ENCODE measurements around the gene RAD51B. TPM values are rescaled to one million over a fixed set of nuclear protein-coding genes. Genes with fewer than 3 reads are reported as not detected.

Gene RAD51B
- polyA plus RNA-seq, 1 donor (not counting 4 experiments of a cell fraction or from before 2014, with no cell fraction given), result 13.3 TPM

DNA sequence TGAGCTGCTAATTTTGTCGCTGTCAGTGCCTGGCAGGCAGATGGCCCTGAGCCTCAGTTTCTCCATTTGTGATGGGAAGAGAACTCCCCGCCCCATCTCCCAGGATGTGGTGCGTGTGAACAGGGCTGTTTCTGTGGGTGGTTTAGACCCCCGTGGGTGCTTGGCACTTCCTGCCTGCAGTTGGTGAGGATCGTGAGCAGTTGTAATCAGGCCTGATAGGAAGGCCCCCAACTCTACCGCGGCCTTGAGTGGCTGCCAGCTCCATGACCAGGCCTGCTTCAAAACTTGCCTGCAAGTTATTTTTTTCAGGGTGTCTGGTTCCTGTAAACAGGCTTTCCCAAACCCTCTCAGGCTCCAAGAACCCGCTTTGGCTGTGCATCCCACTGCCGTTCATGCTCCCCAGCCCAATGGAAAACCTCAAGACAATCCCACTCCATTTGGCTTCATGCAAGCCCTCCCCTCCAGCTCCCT is 834.9 kb downstream of the RAD51B start:
- dilution Hi-C loops (cut with MboI; ENCODE audit: extremely low pct_ligation_motif_present, low sequenced_read_pairs), result no loop called here
- Histone ChIP-seq H2AFZ (ENCODE audit: control insufficient read depth, low read length) (no peak overlapping the region), H3K9ac (ENCODE audit: control insufficient read depth, extremely low read depth, insufficient read depth, low read length) (no peak overlapping the region), H3K4me3 (ENCODE audit: control insufficient read depth in 2 of 3, extremely low read depth in 1 of 3, insufficient read depth in 2 of 3, low read depth in 1 of 3, low read length in 3 of 3) (no peak overlapping the region), H3K27me3 (ENCODE audit: control insufficient read depth, extremely low read depth, insufficient read depth, low read length) (no peaks in the 10 kb centered on the region), H3K27ac (ENCODE audit: control insufficient read depth, insufficient read depth, low read length) (no peak overlapping the region), H3K4me1 (ENCODE audit: control insufficient read depth, extremely low read depth, insufficient read depth, low read length) (no peaks in the 10 kb centered on the region), H3K9me3 (ENCODE audit: control insufficient read depth, low read depth, low read length) (no peaks in the 10 kb centered on the region), H3K79me2 (ENCODE audit: control insufficient read depth, insufficient read depth, low read length) (no peaks in the 10 kb centered on the region), H3K36me3 (ENCODE audit: control insufficient read depth in 2 of 2, extremely low read depth in 1 of 2, insufficient read depth in 2 of 2, low read length in 2 of 2) (no peaks in the 10 kb centered on the region), H3K9me1 (ENCODE audit: control insufficient read depth, extremely low read depth, insufficient read depth, low read length) (no peaks in the 10 kb centered on the region), H4K20me1 (ENCODE audit: control insufficient read depth, extremely low read depth, insufficient read depth, low read length) (no peaks in the 10 kb centered on the region), H3K4me2 (ENCODE audit: control insufficient read depth, extremely low read depth, insufficient read depth, low read depth, low read length) (no peak overlapping the region)
- FAIRE-seq (no peak), DNase-seq (ENCODE audit: low read depth, low spot score) (no peak)
- TF ChIP-seq, protein P1, sequence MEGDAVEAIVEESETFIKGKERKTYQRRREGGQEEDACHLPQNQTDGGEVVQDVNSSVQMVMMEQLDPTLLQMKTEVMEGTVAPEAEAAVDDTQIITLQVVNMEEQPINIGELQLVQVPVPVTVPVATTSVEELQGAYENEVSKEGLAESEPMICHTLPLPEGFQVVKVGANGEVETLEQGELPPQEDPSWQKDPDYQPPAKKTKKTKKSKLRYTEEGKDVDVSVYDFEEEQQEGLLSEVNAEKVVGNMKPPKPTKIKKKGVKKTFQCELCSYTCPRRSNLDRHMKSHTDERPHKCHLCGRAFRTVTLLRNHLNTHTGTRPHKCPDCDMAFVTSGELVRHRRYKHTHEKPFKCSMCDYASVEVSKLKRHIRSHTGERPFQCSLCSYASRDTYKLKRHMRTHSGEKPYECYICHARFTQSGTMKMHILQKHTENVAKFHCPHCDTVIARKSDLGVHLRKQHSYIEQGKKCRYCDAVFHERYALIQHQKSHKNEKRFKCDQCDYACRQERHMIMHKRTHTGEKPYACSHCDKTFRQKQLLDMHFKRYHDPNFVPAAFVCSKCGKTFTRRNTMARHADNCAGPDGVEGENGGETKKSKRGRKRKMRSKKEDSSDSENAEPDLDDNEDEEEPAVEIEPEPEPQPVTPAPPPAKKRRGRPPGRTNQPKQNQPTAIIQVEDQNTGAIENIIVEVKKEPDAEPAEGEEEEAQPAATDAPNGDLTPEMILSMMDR (optimal IDR thresholded peaks at IDR 0.05 in 1 of 3, IDR thresholded peaks at IDR 0.05 in 1 of 3, conservative IDR thresholded peaks at IDR 0.05 in 1 of 3; ENCODE audit: extremely low read depth in 1 of 3, insufficient read depth in 2 of 3, low read length in 3 of 3), result no peak
- no peak for TF ChIP-seq EZH2 (IDR thresholded peaks at IDR 0.05; ENCODE audit: low read length)

DNA sequence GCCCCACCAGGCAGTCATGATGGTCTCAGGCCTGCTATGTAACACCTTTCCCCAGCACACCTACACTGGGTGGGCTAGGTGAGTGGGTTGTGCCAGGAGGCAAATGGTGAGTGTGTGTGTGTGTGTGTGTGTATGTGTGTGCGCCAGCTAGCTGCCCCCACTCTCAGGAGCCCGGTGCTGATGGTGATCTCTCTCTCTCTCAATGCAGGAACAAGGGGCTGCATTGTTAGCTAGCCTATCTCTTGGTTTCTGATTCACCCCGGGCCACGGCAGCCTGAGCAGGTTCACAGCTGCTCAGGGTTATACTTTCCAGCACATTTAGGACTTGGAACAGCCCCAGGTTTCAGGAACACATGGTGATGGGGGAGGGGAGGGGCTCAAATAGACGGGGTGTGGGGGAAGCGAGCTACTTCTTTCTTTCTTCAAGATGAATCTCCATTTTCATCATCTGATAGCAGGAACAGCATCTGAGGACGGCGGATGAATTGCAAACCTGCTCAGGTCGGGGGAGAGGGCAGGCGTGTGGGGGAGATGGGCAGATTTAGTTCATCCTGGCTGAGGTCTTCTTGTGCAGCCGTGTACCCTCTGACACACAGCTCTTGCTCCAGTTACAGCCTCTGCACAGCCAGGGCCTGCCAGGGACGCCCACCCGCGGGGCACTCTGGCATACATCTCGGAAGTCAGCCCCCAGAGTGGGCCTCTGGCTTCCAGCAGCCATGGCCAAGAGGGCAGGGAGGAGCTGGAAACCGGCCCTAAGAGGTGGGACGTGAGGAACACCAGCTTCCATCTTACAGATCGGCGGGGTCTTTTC is 835.6 kb downstream of the RAD51B start:
- H3K27ac ChIP-seq (ENCODE audit: control insufficient read depth, insufficient read depth, low read length), result no peak overlapping the region
- H3K4me2 ChIP-seq (ENCODE audit: control insufficient read depth, extremely low read depth, insufficient read depth, low read depth, low read length), result no peak overlapping the region
- dilution Hi-C loops (cut with MboI; ENCODE audit: extremely low pct_ligation_motif_present, low sequenced_read_pairs), result no loop called here
- no peaks in the 10 kb centered on the region for H3K9me3 ChIP-seq (ENCODE audit: control insufficient read depth, low read depth, low read length)
- no peak overlapping the region for H2AFZ ChIP-seq (ENCODE audit: control insufficient read depth, low read length)
- no peaks in the 10 kb centered on the region for H4K20me1 ChIP-seq (ENCODE audit: control insufficient read depth, extremely low read depth, insufficient read depth, low read length)
- no peaks in the 10 kb centered on the region for H3K27me3 ChIP-seq (ENCODE audit: control insufficient read depth, extremely low read depth, insufficient read depth, low read length)
- DNase-seq (ENCODE audit: low read depth, low spot score), result no peak
- H3K9me1 ChIP-seq (ENCODE audit: control insufficient read depth, extremely low read depth, insufficient read depth, low read length), result no peaks in the 10 kb centered on the region
- H3K79me2 ChIP-seq (ENCODE audit: control insufficient read depth, insufficient read depth, low read length), result no peaks in the 10 kb centered on the region
- no peak overlapping the region for H3K9ac ChIP-seq (ENCODE audit: control insufficient read depth, extremely low read depth, insufficient read depth, low read length)
- no peak for FAIRE-seq
- TF ChIP-seq EZH2 (IDR thresholded peaks at IDR 0.05; ENCODE audit: low read length), result no peak
- TF ChIP-seq, protein P1 (optimal IDR thresholded peaks at IDR 0.05 in 1 of 3, IDR thresholded peaks at IDR 0.05 in 1 of 3, conservative IDR thresholded peaks at IDR 0.05 in 1 of 3; ENCODE audit: extremely low read depth in 1 of 3, insufficient read depth in 2 of 3, low read length in 3 of 3), result no peak
- H3K36me3 ChIP-seq (ENCODE audit: control insufficient read depth in 2 of 2, extremely low read depth in 1 of 2, insufficient read depth in 2 of 2, low read length in 2 of 2), result no peaks in the 10 kb centered on the region
- H3K4me3 ChIP-seq (ENCODE audit: control insufficient read depth in 2 of 3, extremely low read depth in 1 of 3, insufficient read depth in 2 of 3, low read depth in 1 of 3, low read length in 3 of 3), result no peak overlapping the region
- H3K4me1 ChIP-seq (ENCODE audit: control insufficient read depth, extremely low read depth, insufficient read depth, low read length), result no peaks in the 10 kb centered on the region

All from keratinocyte (primary cell).